NCI-H146 (cell line): Measurements from ENCODE around the gene KDM4B.
"Not testable (repeated sequence)": the region's sequence is repeated elsewhere in the genome, so short reads cannot be mapped to it uniquely, and the experiment has no call there.

Experiments used
- DNase-seq: peaks from one replicate; lab custom pipeline; 2025; lab: John Stamatoyannopoulos, UW

Gene KDM4B

DNA sequence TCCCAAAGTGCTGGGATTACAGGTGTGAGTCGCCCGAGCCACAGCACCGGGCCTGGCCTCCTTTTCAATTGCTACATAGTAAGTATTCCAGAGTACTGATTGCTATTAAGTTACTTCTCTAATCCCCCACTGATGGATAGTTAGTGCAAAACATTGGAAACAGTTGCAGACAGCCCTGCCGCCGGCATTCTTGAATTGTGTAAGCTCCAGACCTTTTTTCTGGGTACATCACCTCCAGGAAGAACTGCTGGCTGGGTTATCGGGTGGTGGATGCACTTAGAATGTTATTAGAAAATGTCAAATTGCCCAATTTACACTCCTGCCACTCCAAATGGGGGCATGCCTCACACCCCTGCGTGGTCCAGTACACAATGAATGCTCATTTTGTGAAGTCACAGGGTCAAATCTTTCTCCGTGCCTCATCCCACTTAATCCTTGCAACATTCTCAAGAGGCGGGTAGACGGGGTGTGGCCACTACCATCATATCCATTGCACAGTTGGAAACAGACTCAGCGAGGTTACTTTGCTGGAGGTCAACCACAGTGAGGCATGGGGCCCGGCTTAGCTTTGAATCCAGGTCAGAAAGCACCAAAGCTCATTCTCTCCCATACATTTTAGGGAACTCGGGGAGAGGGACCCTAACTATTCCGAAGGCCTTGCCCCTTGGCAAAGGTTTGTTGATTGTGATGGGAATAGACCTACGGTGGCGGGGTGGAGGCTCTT, 1.0 kb upstream of the KDM4B start:
- DNase-seq = no peak

DNA sequence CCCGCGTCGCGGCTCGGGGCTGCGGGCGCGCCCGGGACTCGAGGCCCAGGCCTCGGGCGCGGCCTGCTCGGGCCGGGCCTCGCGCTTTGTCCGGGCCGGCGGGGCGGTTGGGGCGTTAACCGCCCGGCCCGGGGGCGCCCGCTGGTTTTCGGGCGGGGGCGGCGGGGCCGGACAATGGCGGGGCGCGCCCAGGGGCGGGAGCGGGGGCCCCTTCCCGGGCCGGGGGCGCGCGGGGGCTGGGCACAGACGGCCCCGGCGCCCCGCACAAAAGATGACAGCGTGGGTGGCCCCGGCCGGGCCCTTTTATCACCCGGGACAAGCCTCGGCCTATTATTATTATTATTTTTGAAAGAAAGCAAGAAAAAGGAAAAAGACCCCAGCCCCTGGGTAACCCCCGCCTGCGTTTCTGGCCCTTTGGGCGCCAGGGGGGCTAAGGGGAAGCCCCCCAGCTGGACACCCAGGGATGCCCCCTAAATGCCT, 419 bp downstream of the KDM4B start:
- DNase-seq = no peak

DNA sequence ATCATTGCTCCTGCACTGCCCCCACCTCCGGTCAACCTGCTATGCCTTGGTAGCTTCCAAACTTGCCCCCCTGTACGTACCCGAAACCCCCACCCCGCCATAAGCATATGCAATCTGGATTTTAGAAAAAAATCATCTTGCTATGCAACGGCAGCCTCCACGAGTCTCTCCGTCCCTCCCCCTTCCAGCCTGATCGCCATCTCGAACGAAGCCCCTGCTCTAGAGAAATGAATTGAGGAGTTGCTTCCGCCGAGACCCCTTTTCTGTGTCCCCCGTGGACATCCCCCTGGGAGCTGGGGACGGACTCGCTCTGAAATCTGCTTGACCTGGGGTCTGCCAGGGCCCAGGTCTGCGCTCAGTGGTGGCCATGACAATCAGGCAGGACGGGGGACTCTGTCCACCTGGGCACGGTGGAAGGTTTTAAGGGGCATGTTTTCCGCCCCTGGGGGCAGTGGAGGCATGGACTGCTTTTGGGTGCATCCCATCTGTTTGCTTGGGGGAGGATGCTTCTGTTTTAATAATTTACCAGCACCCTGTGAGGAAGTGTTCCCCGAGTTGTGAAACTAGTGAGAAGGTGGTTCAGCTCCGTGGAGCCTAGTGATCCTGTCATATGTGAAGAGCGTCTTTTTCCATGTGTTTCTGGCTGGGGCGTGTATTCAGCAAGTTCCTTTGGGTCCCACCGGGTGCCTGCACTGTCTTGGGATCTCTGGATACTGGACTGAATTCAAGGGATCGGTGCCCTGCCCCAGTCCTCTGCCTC, 1.0 kb downstream of the KDM4B start:
- DNase-seq = no peak

DNA sequence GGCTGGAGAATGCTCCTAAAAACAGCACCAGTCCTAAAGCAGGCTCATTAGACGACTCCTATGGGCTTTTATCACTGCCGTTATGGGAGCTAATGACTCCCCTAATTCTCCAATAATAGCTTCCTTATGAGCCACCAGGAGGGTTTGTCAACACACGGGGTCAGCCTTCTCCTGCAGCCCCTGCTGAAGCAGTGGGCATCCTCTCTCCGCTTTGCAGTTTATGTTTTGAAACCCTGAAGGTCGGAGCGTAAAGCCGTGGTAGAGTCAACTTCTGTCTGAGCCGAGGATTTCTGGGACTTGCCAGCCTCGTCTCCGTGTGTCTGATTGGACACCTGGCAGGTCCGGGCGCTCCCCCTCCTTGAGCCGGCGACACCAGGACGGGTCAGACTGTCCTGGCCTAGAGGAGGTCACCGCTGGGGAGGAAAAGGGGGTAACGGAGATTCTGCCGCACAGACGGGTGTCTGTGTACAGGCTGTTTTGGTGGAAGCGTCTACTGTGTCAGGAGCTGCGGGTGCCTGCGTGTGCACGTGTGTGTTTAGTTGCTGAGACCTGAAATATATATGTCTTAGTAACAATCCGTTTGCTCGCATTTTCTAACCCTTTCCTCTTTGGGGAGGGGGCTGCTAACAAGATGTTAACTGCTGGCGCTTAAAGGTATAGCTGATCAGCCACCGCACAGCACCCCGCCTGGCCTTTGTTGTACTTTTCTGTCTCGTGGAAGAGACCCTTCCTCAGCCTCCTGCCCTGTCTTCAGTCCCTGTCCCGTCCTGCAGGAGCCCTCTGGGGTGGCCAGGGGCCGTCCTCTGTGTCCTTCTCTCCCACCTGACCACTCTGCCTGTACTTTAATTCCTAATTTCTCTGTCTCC, 1.9 kb downstream of the KDM4B start:
- peak; percentile 32 for DNase-seq

DNA sequence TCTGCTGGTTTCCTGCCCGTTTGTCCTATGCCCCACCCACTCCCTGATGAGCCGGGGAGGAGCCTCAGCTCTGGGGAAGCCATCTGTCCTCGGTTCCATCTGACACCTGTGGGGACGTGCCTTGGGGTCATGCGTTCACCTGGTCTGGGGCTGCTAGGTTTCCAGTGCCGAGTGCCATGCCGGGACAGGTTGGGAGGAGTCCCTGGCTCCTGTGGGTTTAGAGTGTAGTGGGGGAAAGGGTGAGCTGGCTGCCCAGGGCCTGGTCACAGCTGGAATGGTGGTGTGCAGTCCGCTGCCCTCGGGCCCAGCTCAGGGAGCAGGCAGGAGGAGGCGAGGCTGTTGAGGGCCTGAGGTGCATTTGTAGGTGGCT, 2.5 kb downstream of the KDM4B start:
- peak; percentile 62 for DNase-seq

DNA sequence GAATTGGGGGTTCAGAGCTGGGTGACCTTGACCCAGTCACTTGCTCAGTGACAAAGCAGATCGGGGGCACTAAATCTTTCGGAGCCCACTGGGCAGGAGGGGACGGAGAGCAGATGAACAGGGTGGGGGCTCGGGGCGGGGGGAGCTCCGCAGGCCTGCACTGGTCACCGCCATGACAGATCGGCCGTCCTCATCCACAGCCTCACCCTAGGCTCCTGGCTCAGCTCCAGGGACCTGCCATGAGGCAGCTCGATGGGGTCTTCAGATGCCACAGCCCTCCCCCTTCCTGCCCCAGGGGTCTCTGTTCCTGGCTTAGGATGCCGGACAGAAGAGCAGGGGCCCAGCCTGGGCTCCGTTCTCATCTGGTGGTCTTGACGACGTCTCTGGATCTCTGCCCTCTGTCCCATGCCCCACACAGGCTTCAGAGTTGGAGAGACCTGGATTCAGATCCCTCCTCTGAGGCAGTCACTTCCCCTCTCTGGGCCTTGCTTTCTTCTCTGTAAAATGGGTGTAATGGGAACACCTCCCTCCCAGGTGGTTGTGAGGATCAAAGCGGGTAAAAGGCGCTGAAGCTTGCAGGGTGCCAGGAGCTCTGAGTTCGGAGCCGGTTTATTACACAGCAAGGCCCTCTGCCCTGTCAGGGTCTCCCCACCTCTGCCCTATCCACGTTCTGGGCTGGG, 3.0 kb downstream of the KDM4B start:
- DNase-seq = no peak

DNA sequence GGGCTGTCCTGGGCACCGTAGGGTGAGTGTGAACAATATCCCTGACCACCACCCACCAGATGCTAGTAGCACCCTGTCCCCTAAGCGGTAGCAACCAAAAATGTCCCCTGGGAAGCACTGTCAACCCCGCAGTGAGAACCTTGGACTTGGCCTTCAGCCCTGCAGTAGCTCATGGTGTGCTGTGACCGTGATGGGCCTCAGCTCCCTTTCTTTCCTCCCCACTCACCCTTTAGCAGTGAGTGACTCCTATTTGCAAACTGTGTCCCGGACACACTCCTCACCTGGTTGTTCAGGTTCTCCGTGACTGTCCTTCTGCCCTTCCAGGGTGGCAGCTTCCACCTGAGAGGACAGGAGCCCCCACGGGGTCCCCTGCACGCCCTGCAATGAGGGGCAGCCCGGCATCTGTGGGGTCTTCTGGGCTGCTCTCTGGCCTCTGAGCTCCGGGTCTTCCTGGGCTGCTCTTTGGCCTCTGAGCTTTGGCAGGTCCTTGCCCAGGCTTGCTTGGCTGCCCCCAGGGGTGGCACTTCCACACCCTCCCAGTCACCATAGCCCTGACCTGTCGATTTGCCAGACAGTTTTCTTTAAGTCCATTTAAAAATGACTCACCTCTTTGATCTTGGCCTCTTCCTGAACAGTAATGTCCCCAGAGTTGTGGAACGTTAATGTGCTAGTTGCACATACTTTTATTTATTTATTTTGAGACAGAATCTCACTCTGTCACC, 3.8 kb downstream of the KDM4B start:
- no peak for DNase-seq

DNA sequence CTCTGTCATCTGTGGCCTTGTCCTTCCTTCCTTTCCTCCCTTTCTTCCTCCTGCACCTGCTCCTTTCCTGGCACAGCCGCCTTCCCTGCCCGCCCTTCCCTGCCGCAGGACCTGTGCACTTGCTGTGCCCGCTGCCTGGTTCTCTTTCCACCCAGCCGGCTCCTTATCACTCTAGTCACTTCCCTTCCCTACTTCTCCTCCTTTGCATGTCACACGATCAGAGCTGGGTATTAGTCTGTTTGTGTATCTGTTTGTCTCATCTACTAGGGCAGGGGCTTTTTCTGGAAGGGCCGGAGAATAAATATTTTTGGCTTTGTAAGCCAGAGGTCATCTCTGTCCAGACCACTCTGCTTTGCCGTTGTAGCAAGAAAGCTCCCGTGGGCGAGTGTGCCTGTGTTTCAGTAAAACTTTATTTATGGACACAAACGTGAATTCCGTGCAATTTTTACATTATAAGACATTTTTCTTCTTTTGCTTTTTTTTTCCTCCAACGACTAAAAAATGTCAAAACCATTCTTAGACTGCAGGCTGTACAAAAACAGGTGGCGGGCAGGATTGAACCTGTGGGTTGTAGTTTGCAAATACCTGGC, 6.1 kb downstream of the KDM4B start:
- DNase-seq = no peak

DNA sequence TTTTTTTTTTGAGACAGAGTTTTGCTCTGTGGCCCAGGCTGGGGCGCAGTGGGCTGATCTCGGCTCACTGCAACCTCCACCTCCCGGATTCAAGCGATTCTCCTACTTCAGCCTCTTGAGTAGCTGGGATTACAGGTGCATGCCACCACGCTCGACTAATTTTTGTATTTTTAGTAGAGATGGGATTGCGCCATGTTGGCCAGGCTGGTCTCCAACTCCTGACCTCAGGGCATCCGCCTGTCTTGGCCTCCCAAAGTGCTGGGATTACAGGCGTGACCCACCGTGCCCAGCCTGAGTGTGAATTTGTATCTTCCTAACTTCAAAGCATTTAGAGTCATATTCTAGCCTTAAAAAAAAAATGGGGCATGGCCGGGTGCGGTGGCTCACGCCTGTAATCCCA, 6.7 kb downstream of the KDM4B start:
- not testable (repeated sequence) for DNase-seq

DNA sequence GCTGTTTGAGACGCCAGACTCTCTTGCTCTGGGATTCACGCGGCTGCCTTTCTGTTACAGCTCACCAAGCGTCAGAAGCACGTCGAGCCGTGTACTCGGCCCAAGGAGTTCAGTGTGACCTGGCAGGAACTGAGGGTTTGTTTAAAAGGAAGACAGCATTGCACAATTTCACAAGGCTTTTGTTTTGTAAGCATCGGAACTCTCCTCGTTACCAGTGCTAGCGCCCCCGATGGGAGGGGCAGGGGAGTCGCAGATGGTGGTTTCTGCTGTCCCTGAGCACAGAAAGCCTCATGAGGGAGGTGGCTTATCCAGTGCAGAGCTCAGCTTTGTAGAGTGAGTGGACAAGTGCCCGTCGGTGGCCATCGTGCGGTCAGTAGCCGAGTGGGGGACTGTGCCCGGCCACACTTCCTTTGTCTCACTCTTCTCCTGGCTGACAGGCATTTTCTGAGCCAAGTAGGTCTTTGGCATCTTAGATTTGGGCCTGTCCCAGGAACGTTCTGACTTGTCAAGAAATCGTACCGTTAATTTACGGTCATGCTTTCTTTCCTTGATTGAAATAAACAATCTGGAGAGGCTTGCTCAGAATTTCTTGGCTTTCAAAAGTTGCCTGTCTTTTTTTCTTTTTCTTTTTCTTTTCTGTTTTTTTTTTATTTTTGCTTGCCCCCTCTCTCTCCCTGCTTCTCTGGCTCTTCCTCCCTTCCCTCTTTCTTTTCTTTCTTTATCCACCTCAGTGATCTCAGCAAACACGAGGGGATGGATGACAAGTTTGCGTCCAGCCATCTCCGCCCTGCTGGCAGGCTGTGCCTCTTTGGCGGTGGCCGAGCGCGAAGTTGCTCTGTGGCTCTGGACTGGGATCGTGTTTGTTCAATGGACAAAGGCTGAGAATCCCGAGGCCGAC, 7.7 kb downstream of the KDM4B start:
- DNase-seq = no peak

DNA sequence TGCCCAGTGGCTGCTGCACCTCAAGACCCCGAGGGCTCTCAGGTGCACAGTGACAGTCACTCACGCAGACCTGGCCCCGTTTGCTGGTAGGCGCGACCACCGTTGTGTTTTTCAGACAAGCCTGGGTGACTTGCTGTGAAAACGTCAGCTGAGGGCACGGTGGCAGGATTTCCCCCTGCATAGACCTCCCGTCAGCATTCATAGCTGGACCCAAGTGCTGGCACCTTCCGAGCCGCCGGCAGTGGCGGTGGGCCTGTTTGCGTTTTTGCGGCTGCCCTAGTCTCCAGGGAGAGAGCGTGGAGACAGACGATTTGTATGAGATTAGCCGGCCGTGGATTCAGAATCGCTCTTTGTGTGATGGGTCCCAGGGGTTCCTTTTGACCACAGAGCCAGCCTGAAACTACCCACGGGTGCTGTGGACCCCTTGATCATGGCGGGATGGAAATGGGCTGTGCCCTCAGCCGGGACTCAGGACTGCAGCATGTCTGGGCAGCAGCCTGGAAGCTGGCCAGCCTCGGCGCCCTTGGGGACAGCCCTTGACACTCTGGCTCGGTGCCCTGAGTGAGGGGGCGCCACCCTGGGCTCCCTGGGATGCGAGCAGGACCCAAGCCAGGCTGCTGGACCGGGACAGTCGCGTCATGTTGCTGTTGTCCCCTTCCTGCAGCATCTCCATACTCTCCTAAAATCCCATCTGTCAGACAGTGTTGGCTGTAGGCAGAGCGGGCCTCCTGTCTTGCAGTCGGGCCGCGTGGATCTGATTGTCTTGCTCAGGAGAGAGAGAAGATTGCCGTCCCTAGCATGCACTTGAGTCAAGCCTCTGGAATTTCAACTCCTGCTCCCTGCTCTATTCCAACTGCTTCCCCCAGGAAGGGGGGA, 8.6 kb downstream of the KDM4B start:
- no peak for DNase-seq

DNA sequence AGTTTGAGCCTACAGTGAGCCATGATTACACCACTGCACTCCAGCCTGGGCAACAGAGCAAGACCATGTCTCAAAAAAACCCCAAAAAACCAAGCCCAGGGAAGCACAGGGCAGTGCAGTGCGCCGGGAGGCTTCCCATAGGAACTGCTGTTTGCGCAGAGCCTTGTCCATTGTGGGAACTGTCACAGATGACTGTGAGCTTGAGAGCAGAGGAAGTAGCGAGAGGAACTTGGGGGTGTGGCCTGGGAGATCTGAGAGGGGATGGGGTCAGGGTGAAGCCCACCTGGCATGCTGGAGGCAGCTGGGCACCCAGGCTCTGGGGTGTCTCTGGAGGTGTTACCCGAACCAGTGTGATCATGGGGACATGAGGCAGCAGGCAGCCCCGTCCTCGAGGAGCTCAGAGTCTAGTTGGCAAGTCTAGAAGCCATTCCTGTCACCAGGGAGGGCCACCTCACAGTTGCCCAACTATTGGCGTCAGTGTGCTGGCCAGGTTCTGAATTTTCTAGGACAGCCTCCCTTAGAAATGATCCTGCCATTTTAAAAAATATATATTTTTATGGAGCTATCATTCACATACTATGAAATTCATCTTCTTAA, 10.4 kb downstream of the KDM4B start:
- no peak for DNase-seq

DNA sequence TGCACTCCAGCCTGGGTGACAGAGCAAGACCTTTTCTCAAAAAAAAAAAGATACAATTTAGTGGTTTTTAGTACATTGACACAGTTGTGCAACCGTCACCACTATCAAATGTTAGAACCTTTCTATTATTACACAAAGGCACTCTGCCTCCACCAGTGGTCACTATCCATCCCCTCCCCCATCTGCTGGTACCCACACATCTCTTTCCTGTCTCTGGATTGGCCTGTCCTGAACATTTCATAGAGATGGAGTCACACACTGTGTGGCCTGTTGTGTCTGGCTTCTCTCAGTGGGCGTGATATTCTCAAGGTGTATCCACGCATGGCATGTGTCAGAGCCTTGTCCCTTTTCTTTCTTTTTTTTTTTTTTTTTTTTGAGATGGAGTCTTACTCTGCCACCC, 11.2 kb downstream of the KDM4B start:
- no peak for DNase-seq

DNA sequence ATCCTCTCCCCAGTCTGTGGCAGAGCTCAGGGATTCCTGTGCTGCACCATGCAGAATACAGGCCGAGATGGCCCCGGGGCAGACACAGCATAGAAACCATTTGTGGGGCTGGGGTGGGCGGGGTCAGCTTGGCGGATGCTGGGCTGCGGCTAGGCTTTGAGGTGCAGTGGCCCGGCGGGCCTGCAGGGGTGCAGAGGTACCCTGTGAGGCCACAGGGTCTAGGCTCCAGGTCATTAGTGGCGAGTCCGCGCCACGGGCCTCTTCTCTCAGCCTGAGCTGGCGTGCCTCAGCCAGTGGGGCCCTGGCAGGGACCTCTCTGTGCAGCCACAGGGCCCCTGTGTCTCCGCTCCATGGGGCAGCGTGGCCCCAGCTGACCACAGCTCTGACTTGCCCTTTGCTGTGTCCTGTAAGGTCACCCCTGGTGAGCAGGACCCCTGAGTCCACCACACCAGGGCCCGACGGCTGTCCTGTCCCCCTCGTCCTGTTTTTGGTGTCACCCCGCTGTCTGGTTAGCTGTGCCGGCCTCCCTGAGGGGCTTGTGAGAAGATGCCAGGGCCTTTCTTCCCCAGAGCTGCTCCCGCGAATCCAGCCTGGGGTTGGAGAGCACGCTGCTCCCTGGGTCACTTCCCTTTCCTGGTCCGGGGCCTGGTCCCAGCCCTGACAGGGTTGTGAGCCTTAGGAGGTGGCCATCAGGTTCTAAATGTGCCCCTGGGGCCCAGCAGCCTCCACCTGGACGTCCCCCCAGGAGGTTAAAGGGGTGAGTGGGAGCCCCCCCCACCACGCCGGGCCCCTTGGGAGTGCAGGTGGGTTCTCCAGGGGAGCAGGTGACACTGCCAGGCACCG, 12.1 kb downstream of the KDM4B start:
- DNase-seq = no peak

DNA sequence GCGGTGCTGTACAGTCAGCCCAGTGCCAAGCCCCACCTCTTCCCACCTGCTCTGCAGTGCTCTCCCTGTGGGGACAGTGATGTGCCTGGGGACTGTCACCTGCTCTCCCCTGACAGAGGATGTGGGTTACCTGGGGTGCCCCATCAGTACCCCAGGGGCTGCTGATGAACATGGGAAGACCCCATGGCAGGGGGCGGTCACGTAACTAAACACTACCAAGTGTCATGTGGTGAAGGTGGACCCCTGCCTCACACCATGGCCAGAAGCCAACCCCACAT, 12.7 kb downstream of the KDM4B start:
- DNase-seq = no peak

DNA sequence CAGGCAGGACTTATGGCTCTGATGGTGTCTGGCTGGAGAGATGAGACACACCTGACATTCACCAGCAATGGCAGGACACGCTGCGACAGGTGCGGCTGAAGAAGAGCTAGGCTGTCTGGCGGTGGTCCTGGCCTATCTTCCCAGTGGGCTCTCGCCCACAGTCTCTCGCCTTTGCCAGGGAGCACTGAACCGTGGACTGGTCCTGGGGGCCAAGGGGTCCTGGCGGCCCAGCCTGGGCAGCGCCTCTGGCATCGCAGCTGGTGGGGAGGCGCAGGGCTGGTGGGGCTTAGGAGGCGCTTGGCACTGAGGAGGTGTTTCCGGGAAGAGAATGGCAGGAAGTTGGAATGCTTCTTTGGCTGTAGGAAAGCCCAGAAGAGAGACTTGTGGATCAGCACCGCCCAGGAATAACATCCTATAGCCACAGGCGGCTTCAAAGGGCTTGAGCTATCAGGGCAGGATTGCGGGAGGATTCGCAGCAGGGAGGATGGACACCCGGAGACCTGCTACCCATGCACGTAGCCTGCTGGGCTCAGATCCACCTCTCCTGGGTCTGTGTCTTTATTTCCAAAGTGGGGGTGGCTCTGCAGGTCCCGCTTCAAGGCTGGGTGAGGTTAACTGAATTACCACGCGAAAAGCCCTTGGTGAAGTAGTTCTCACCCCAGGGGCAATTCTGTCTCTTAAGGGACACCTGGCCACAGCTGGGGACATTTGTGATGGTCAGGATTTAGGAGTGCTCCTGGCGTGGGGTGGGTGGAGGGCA, 14.6 kb downstream of the KDM4B start:
- DNase-seq = no peak

DNA sequence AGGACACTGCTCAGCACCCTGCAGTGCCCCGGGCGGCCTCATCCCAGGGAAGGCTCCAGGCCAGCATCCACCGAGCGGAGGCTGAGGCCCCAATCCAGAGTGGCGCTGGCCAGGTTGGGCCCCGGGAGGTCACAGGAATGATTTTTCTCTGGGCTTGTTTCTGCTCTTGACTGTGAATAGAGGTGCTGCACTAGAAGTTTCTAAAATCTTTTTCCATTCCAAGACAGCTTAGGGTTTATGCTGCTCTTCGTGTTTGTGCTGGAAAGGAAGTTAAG, 15.1 kb downstream of the KDM4B start:
- DNase-seq = no peak
